HG03442 (cell line): ENCODE data around the gene LAMC1.
A peak's percentile ranks its signal among the peaks of the same experiment; 100 is the strongest.

Experiments used
- ATAC-seq: cut with Tn5 transposase; IDR thresholded peaks from one replicate; pipeline ENCODE4 v1.9.1; 2021; ENCODE audit warnings: mild to moderate bottlenecking, moderate library complexity; ENCODE audit not compliant: unreplicated experiment

Gene LAMC1

DNA sequence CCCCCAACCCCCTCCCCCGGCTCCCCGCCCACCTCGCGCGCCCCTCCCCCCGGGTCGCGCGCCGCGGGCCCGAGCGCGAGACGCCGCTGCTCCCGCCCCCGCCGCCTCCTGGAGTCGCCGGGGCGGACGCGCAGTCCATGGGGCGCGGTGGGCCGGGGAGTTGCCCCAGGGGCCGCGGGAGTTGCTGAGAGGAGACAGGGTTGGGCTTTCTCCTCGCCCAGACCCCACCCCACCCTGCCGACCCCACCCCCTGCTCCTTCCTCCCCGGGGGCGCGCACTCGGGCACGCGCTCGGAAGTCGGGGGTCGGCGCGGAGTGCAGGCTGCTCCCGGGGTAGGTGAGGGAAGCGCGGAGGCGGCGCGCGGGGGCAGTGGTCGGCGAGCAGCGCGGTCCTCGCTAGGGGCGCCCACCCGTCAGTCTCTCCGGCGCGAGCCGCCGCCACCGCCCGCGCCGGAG, at the start of gene LAMC1:
Gene LAMC1 (plus strand): TSS at position 275 of the 455 bp plus-strand sequence. CDS start 297 bp downstream, outside the sequence.
- peak; percentile 29 for ATAC-seq

DNA sequence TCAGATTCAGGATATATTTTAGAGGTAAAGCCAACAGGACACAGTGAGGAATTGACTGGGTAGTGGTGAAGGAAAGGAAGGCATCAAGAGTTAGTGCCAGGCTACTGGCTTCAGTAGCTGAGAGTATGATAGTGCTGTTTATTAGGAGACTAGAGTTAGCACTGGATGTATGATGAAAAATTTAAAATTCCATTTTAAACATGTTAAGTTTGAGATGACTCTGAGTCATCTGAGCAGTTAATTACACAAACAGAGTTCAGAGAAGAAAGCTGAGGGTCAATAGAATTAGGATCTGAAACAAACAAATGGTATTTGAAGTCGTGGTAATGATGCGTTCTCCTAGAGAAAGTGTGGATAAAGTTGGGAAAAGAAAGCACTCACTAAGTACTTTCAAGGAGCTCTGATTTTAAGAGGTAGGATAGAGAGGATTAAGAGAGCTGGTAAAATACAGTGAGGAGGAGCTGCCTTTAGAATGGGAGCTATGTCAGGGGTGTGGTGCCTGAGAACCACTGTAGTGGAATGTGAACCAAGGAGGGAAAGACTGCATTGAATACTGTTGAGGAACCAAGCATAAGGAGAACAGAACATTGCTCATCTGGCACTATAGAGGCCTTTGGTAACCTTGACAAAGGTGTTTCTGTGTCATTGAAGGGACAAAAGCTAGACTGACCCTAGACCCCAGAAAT, 48.6 kb upstream of the LAMC1 start:
- no peak for ATAC-seq

DNA sequence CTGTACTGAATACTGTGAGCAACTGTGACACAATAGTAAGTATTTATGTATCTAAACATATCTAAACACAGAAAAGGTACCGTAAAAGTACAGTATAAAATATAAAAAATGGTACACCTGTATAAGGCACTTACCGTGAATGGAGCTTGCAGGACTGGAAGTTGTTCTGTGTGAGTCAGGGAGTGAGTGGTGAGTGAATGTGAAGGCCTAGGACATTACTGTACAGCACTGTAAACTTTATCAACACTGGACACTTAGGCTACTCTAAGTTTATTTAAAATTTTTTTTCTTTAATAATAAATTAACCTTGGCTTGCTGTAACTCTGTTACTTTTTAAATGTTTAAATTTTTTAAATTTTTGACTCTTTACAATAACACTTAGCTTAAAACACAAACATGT, 45.7 kb upstream of the LAMC1 start:
- ATAC-seq: no peak

DNA sequence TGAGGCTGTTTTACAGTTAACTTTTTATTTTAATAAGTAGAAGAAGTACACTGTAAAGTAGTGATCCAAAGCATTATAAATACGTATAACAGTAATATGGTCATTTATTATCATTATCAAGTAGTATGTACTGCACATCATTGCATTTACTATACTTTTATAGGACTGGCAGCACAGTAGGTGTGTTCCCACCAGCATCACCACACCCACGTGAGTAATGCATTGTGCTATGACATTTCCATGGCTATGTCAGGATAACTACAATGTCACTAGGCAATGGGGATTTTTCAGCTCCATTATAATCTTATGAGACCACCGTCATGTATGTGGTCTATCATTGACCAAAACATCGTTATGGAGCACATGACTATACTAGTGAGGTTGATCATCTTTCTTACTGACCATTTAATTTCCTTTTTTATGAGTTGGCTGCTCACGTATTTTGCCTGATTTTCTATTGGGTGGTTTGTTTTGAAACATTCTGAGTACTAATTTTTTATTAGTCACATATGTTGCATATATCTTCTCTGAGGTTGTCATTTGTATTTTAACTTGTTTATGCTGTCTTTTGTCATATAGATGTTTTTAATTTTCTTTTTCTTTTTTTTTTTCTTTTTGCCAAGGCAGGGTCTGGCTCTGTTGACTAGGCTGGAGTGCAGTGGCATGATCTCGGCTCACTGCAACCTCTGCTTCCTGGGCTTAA, 44.9 kb upstream of the LAMC1 start:
- ATAC-seq: no peak

DNA sequence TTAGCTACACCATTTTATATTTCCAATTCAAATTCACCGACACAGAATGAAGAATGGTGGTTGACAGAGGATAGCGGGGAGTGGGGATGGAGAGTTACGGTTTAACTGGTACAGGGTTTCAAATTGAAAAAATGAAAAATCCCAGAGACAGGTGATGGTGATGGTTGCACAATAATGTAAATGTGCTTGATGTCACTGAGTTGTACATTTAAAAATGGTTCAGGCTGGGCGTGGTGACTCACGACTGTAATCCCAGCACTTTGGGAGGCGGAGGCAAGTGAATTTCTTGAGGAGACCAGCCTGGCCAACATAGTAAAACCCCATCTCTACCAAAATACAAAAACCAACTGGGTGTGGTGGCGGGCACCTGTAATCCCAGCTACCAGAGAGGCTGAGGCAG, 39.1 kb upstream of the LAMC1 start:
- ATAC-seq: no peak

DNA sequence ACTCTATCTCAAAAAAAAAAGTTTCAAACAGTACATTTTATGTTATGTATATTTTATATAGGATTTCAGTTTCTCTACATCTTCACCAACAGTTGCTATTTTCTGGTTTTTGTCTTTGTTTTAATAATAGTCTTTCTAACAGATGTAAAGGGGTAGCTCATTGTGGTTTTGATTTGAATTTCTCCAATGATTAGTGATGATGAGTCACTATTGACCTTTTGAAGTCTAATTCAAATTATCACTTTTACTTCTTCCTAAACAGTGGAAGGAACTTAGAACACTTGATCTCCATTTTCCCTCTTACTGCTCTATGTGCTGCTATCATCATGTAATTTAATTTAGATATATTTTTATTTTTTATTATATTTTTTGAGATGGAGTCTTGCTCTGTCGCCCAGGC, 38.6 kb upstream of the LAMC1 start:
- ATAC-seq: no peak

DNA sequence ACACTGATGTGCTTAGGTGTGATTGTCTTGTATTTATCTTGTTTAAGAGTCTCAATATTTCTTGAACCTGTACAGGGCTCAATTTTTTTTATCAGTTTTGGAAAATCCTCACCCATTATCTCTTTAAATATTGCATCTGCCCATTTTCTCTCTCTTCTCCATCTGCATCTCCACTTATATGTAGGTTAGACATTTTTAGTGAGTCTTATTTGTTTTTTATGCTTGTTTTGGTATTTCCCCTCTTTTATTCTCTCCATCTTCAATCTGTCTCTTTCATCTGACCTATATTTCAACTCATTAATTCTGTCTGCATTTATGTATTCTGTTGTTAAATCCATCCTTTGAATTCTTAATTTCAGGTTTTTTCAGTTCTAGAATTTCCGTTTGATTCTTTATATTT, 37.3 kb upstream of the LAMC1 start:
- ATAC-seq: no peak

DNA sequence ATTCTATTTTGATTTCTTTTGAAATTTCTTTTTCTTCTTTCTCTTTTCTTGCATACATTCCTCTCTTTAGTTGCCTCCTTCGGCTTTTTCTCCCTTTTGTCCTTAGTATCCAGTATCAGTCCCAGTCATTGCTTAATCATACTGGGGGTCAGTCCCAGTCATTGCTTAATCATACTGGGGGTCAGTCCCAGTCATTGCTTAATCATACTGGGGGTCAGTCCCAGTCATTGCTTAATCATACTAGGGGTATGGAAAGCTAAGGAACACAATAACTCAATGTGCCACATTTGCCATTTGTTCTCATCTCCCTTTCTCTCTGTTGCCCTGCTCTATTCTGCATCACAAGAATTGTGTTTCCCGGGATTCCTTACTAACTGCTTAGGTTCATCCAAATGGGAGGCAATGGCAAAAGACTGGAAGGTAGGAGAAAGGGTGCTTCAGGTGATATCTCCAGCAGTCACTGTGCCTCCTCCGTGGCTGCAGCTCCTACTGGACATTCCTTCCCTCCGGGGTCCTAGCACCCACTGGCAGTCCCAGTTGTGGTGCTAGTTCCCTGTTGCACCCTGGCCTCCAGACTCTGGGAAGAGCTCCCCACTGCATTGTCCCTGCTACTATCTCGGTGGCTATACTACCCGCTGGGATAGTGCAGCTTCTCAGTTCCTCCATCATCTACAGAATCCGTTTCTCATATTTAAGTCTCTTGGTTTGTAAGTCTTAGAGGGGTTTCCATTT, 32.6 kb upstream of the LAMC1 start:
- no peak for ATAC-seq

DNA sequence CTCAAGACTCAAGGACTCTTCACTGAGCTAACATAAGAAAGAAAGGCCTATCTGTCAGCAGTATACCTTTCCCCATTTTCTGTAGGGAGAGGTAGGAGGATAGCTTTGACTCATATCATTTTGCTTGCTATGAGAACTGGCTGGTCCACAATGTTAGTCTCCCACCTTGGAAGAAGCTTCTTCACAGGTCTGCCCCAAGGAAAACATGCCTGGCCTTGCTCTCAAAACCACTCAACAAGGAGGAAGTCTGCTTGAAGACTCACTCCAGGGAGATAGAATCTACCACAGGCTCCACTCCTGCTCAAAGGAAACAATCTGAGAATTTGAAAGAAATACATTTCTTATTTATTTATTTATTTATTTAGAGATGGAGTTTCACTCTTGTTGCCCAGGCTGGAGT, 29.5 kb upstream of the LAMC1 start:
- no peak for ATAC-seq

DNA sequence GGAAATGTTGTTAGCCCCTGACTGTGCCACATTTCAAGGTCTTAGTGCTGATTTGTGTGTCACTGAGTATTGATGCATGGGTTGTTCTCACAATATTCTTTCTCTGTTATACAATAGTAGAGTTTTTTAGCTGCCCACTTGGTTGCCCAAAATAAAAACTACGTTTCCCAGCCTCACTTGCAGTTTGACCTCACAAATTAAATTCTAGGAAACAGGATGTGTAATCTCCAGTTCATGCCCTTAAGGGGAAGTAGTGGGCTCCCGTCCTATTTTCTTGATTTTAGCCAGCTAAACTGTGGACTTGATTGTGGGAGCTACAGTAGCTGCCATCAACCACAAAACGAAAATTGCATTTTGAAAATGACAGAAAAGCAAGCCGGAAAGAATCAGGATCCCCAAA, 27.3 kb upstream of the LAMC1 start:
- no peak for ATAC-seq

DNA sequence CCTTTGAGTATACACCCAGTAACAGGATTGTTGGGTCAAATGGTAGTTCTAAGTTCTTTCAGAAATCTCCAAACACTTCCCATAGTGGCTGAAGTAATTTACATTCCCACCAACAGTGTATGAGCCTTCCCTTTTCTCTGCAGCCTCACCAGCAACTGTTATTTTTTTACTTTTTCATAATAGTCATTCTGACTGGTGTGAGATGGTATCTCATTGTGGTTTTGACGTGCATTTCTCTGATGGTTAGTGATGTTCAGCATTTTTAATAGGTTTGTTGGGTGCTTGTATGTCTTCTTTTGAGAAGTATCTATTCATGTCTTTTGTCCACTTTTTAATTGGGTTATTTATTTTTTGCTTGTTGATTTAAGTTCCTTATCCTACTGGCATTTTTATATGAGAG, 26.4 kb upstream of the LAMC1 start:
- no peak for ATAC-seq

DNA sequence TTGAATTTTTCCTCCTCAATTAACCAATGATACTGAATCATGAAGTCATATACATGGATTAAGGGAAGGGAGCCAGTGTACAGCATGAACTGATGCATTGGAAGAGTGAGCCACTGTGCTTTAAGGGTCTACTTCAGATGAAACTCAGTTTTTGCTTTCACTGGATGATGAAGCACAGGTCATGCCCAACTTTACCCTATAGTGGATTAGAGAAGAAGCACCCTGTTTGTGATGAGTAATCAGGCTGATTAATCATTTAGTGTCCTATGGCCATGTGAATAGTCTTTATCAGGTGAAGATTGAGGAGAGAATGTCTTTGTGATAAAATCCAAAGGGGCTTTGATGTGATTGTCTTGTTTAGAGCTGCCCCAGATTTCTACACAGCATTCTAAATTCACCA, 24.7 kb upstream of the LAMC1 start:
- ATAC-seq: no peak

DNA sequence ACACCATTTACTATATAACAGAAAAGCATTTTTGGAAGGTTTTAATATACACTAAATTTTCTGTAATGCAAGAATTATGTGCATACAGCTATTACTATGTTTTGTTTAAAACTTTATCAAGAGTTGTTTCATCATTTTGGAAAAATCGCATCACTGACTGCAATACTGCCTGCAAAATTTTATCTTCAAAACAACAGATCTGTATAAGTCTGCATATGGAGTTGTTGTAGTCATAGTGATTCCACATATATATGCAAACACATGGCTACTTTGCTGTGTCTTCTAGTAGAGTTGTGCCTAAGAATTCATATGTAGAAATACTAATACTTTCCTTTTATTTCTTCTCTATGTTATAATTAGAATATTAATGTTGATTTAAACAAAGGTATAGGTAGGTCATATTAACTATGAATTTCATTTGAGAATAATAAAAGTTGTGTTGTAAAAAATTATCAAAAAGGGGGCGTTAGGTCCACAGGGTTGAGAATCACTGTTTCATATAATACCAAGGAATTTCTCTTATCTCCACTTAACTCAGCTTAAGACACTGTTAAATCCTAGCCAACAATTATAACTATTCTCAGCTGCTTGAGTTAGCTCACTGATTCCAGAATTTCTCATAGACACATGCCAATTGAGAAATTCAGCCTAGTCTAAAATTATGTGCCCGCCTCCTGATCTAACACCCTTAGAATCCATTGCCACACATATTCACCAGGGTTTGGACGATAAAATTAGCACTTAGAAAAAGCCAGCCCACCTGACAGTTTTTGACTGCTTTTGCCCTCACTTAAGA, 22.9 kb upstream of the LAMC1 start:
- ATAC-seq: no peak

DNA sequence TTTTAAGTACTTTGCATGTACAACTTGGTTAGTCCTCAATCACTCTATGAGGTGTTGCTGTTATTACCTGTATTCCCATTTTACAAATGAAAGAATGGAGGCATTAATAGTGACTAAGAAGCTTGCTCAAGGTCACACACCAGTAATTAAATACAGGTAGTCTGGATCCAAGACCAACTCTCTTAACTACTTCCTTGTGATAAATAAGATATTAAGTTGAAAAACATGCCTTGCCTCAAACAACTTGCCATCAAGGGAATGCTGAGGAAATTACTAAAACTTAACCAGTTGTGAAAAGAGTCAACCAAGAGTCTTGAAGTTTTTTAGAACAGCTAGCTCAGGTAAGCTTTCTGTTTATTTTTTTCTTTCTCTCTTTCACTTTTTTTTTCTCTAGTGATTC, 21.0 kb upstream of the LAMC1 start:
- ATAC-seq: no peak

DNA sequence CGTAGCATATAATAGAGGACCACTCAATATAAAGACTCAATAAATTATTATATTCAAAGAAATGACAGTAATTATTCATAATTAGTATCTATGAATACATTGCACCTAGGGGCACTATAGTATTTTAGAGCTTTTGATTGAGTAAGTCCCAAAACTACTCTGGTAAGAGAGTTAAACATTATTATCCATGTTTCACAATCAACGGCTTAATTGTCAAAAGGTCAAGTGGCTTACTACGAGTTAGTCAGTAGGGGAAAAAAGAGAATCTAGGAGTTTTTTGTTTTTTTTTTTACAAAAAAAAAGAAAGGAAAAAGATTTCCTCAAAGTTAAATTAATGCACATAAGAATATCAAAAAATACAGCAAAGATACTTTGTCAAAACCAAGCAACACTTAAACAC, 20.4 kb upstream of the LAMC1 start:
- no peak for ATAC-seq

DNA sequence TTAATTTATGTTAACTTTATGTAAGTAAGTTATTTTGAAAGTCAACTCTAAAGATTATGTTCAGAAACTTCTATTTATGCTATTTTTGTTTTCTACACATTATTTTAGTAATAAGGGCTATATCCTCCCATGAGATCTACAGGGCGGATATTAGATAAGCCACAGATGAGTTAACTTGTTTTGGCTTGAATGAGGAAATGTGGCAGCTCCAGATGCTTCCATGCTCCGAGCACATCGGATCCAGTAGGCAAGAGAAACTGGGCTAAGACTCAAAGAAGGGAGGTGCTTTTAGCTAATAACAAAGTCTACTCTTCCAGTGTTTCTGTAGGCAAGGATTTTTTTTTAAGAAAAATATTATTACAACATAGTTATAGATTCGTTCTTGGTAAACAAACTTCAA, 20.0 kb upstream of the LAMC1 start:
- no peak for ATAC-seq

DNA sequence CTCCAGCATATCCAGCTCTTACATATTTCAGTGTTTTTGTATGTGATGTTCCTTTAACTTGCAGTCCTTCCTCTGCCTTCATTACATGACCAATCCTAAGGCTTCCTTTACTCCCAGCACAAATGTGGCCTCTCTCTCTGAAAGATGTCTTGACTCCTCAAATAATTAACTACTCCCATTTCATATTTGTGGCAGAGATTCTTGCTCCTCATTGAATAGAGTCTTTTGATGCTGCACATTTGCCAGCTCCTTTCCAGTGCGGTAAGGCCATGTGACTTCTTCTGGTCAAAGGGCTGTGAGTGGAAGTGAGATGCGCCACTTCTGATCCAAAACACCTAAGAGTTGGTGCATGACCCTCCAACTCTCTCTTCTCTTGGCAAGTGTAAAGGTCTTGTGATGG, 19.1 kb upstream of the LAMC1 start:
- ATAC-seq: no peak

DNA sequence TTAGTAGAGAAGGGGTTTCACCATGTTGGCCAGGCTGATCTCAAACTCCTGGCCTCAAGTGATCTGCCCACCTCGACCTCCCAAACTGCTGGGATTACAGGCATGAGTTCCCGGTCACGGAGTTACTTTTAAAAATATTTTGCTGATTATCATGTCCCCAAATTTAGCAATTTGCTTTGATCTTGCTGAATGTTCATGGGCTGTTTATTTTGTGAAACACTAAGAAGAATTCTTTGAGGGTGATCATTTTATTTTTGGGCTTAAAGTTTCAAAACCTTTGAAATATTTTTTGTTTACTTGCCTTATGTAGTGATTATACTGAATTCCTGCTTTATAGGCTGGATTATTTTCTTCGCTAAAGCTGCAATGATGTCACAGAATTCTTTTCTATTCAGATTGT, 11.4 kb upstream of the LAMC1 start:
- no peak for ATAC-seq

DNA sequence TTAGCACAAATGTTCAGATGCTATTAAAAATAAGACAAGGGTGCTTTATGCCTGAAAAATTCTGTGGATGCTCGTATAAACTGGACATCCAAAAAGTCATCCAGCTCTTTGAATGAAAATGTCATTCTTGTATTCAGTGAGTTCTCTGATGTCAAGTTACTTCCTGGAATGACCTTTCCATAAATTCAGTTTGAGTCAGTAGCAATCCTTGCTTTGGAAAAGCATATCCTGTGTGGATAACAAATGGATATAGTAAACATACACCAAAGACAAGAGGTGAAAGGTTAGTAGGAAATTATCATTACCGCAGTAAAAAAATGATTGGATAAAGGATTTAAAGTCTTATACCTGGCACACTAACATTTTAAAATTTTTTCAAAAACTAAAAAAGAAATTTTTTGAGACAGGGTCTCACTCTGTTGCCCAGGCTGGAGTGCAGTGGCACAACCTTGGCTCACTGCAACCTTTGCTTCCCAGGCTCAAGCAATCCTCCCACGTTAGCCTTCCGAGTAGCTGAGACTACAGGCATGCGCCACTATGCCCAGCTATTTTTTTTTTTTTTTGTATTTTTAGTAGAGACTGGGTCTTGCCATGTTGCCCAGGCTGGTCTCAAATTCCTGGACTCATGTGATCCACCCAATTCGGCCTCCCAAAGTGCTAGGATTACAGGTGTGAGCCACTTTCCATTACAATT, 10.8 kb upstream of the LAMC1 start:
- ATAC-seq: no peak

DNA sequence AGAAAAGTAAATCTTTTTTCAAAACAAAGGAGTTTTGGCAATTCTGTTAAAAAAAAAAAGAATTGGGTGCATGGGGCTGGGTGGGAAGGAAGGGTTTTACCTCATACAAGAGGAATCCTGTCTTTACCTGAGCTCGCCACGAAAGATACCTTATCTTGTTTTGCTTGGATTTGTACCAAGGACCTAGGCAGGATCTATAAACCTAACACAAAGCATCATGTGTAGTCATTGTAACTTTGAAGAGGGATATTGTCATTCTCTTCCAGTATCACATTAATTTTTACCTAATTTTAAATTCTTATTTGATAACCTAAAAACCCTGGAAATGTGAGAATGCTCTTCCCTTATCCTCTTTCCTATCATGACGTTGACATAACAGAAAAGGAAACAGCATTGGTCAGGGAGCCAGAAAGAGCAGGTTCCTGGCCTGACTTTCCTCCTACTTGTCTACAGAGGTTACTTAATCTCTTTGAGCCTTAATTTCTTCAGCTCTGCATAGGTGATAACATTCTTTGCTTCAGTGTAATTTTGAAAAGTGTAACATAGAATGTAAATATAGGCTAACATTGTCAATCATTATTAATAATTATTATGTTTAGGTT, 4.0 kb upstream of the LAMC1 start:
- no peak for ATAC-seq
